HEK293T (cell line): ENCODE data around the gene RNF130.

Source experiments
- CTCF ChIA-PET: fragments of 350-600 bp; formaldehyde crosslinking; extraction: SDS; loops from one replicate; lab custom pipeline; 2021; ENCODE audit warnings: antibody characterized with exemption, inconsistent platforms; lab: Yijun Ruan, JAX
- POLR2A ChIA-PET: fragments of 350-600 bp; formaldehyde crosslinking; extraction: SDS; loops from one replicate; lab custom pipeline; 2020; ENCODE audit warnings: antibody characterized with exemption, inconsistent platforms; lab: Yijun Ruan, JAX
- DNase-seq: peaks from one replicate; pipeline ENCODE4 v3.0.0; 2012; ENCODE audit warnings: mixed read lengths; ENCODE audit errors: extremely low spot score
- ARNT ChIP-seq: fragments of 450-650 bp; IDR thresholded peaks from 2 replicates; pipeline ENCODE4 v1.6.1; 2017; ENCODE audit warnings: mild to moderate bottlenecking
- BHLHE40 ChIP-seq: fragments of 450-650 bp; IDR thresholded peaks from 2 replicates; pipeline ENCODE4 v1.6.1; 2016; ENCODE audit warnings: mild to moderate bottlenecking, moderate library complexity, borderline replicate concordance
- CTBP1 ChIP-seq: fragments of 450-650 bp; IDR thresholded peaks from 2 replicates; pipeline ENCODE4 v1.6.1; 2016; ENCODE audit warnings: borderline replicate concordance
- ELF4 ChIP-seq: fragments of 450-650 bp; IDR thresholded peaks from 2 replicates; pipeline ENCODE4 v1.6.1; 2017; ENCODE audit warnings: antibody characterized with exemption
- FOXA1 ChIP-seq: fragments of 450-650 bp; IDR thresholded peaks from 2 replicates; pipeline ENCODE4 v1.6.1; 2016; ENCODE audit warnings: mild to moderate bottlenecking
- FOXK2 ChIP-seq: fragments of 450-650 bp; IDR thresholded peaks from 2 replicates; pipeline ENCODE4 v1.6.1; 2016; ENCODE audit warnings: mild to moderate bottlenecking
- FOXM1 ChIP-seq: fragments of 450-650 bp; IDR thresholded peaks from 2 replicates; pipeline ENCODE4 v1.6.1; 2017; ENCODE audit warnings: mild to moderate bottlenecking, borderline replicate concordance
- HDGF ChIP-seq: fragments of 450-650 bp; IDR thresholded peaks from 2 replicates; pipeline ENCODE4 v1.6.1; 2017; ENCODE audit warnings: antibody characterized with exemption, borderline replicate concordance
- L3MBTL2 ChIP-seq: fragments of 450-650 bp; conservative IDR thresholded peaks from 2 replicates; pipeline ENCODE4 v1.6.1; 2016; ENCODE audit warnings: mild to moderate bottlenecking
- LEF1 ChIP-seq: fragments of 450-650 bp; IDR thresholded peaks from 2 replicates; pipeline ENCODE4 v1.6.1; 2017; ENCODE audit warnings: mild to moderate bottlenecking, borderline replicate concordance
- NFRKB ChIP-seq: fragments of 450-650 bp; IDR thresholded peaks from 2 replicates; pipeline ENCODE4 v1.6.1; 2016; ENCODE audit warnings: mild to moderate bottlenecking, moderate library complexity
- PKNOX1 ChIP-seq: fragments of 450-650 bp; IDR thresholded peaks from 2 replicates; pipeline ENCODE4 v1.6.1; 2016
- SP1 ChIP-seq: fragments of 450-650 bp; IDR thresholded peaks from 2 replicates; pipeline ENCODE4 v1.6.1; 2017
- SUZ12 ChIP-seq: fragments of 450-650 bp; IDR thresholded peaks from 2 replicates; pipeline ENCODE4 v1.6.1; 2016; ENCODE audit warnings: mild to moderate bottlenecking
- TARDBP ChIP-seq: fragments of 450-650 bp; IDR thresholded peaks from 2 replicates; pipeline ENCODE4 v1.6.1; 2016
- ZNF384 ChIP-seq: fragments of 450-650 bp; IDR thresholded peaks from 2 replicates; pipeline ENCODE4 v1.6.1; 2016

RNF130 gene

GRCh38 chr5:180099733-180100611 lies 28.4 kb upstream of the RNF130 start:
- ChIA-PET CTCF (no interaction called here), POLR2A (no interaction called here)
- TF ChIP-seq CTBP1 (no peak), FOXK2 (no peak), SP1 (no peak), NFRKB (no peak), ELF4 (no peak), LEF1 (no peak), FOXM1 (no peak), TARDBP (no peak), L3MBTL2 (no peak), PKNOX1 (no peak), BHLHE40 (no peak), HDGF (no peak), ZNF384 (no peak), ARNT (no peak), SUZ12 (no peak), FOXA1 (no peak)
- DNase-seq: no peak

GRCh38 chr5:180098991-180099732 lies 27.6 kb upstream of the RNF130 start:
- ChIA-PET CTCF (no interaction called here), POLR2A (no interaction called here)
- TF ChIP-seq PKNOX1 (no peak), L3MBTL2 (no peak), ZNF384 (no peak), NFRKB (no peak), FOXA1 (no peak), TARDBP (no peak), HDGF (no peak), ELF4 (no peak), ARNT (no peak), FOXM1 (no peak), BHLHE40 (no peak), SUZ12 (no peak), CTBP1 (no peak), SP1 (no peak), FOXK2 (no peak), LEF1 (no peak)
- DNase-seq: no peak

- CTCF ChIA-PET: no interaction called here
Measured at GRCh38 chr5:180098526-180098925, 27.0 kb upstream of the RNF130 start.

GRCh38 chr5:180097926-180098325 lies 26.4 kb upstream of the RNF130 start:
- TF ChIP-seq ARNT (no peak), ELF4 (no peak), ZNF384 (no peak), L3MBTL2 (no peak), NFRKB (no peak), BHLHE40 (no peak), FOXM1 (no peak), TARDBP (no peak), LEF1 (no peak), HDGF (no peak), FOXA1 (no peak), SUZ12 (no peak), FOXK2 (no peak), CTBP1 (no peak), SP1 (no peak), PKNOX1 (no peak)
- no peak for DNase-seq
- ChIA-PET CTCF (no interaction called here), POLR2A (no interaction called here)

More at GRCh38 chr5:180098526-180098925, 27.0 kb upstream of the RNF130 start:
- no peak for DNase-seq
- POLR2A ChIA-PET: no interaction called here
- no peak for TF ChIP-seq HDGF
- TF ChIP-seq ARNT: no peak
- TF ChIP-seq NFRKB: no peak
- no peak for TF ChIP-seq PKNOX1
- TF ChIP-seq SP1: no peak
- no peak for TF ChIP-seq TARDBP
- TF ChIP-seq CTBP1: no peak
- TF ChIP-seq LEF1: no peak
- TF ChIP-seq SUZ12: no peak
- TF ChIP-seq BHLHE40: no peak
- TF ChIP-seq FOXK2: no peak
- TF ChIP-seq FOXM1: no peak
- no peak for TF ChIP-seq L3MBTL2
- no peak for TF ChIP-seq ELF4
- no peak for TF ChIP-seq ZNF384
- TF ChIP-seq FOXA1: no peak
